Measurements from ENCODE around the gene THUMPD1. TPM values are rescaled to one million over a fixed set of nuclear protein-coding genes. Genes with fewer than 3 reads are reported as not detected.
A peak's percentile ranks its signal among the peaks of the same experiment; 100 is the strongest.

Gene THUMPD1
- total RNA-seq, 2 experiments from 2014 or later: 56.4 to 58.6 TPM

DNA sequence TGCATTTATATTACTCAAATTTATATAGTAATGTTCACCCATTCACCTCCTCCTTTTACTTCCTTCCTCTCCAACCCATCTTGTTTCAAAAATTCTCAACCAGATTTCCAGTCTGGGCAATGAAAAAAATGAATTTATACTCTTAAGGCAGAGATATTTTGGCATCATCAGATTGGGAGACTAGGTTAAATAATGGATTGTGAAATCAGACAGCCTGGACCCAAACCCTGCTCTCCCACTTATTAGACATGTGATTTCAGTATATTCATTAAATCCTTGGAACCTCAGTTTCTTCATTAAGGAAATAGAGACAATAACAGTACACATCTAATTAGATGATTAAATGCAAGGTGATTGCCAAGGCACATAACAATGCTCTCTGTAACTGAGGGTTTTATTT is 52.0 kb downstream of the THUMPD1 start:
- H3K36me3 Mint-ChIP-seq: no peaks in the 10 kb centered on the region
- no peak for DNase-seq
- H3K4me3 Mint-ChIP-seq: no peak overlapping the region
- H3K27ac Mint-ChIP-seq: no peak overlapping the region
- peaks cover 1% of the 10 kb centered on the region for H3K4me1 Mint-ChIP-seq
- H3K9me3 Mint-ChIP-seq: peaks cover 2% of the 10 kb centered on the region
- peaks cover 2% of the 10 kb centered on the region for H3K27me3 Mint-ChIP-seq

DNA sequence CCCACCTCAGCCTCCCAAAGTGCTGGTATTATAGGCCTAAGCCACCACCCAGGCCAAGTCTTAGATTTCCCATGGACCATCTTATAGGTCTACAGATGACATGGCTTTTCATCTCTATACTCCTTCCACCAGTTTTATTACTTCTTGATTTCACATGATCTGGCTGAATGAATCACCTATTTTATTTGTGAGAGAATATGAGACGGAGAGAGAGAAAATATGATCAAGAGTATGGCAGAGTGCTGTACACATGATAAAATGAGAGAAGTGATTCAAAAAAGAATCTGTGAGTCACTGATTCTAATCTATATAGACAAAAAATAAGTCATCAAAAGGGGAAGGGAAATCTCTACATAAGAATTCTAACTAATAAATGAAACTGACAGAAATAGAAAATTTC is 57.8 kb downstream of the THUMPD1 start:
- peaks cover 4% of the 10 kb centered on the region for H3K27me3 Mint-ChIP-seq
- H3K9me3 Mint-ChIP-seq: peaks cover 2% of the 10 kb centered on the region
- H3K27ac Mint-ChIP-seq: peak overlapping the region; percentile 57
- peaks cover 7% of the 10 kb centered on the region for H3K4me1 Mint-ChIP-seq
- H3K4me3 Mint-ChIP-seq: no peak overlapping the region
- DNase-seq: no peak
- no peaks in the 10 kb centered on the region for H3K36me3 Mint-ChIP-seq

Other genes with a start within 250 kb of the THUMPD1 start
- gene ACSM2B, start 165.5 kb downstream of the THUMPD1 start, total RNA-seq: not detected
- gene ACSM1, start 44.1 kb downstream of the THUMPD1 start, total RNA-seq: under 1 TPM in 1 of 2 experiments, not detected in 1; 0.16 TPM
- gene ACSM3, start 22.2 kb upstream of the THUMPD1 start, total RNA-seq: 10 to 100 TPM; 11.0 to 14.1 TPM
- gene ERI2, start 64.7 kb upstream of the THUMPD1 start, total RNA-seq: 10 to 100 TPM; 22.6 to 25.1 TPM
- gene REXO5, start 64.7 kb upstream of the THUMPD1 start, total RNA-seq: 10 to 100 TPM; 14.4 to 14.8 TPM
- 1 to 10 TPM; 7.7 to 8.2 TPM for gene DCUN1D3, start 158.5 kb upstream of the THUMPD1 start, total RNA-seq
- gene LYRM1, start 159.0 kb upstream of the THUMPD1 start, total RNA-seq: 10 to 100 TPM; 22.8 to 25.0 TPM

Measured in activated naive CD8-positive, alpha-beta T cell treated with anti-CD3 and anti-CD28 coated beads for 36 hours (primary cell).